GM23248 (cell line): ENCODE data around the gene TSPOAP1.

Experiments used
- EZH2 ChIP-seq: fragments of 200-600 bp; sonication (generic); IDR thresholded peaks from 2 replicates; pipeline ENCODE4 v1.6.1; 2018; ENCODE audit warnings: antibody characterized with exemption, mild to moderate bottlenecking; ENCODE audit not compliant: insufficient read depth, poor library complexity, severe bottlenecking
- EZH2phosphoT487 ChIP-seq: fragments of 200-600 bp; sonication (generic); IDR thresholded peaks from 2 replicates; pipeline ENCODE4 v1.6.1; 2018; ENCODE audit warnings: antibody characterized with exemption, moderate library complexity, mild to moderate bottlenecking, low read depth; ENCODE audit not compliant: insufficient read depth

GRCh38 chr17:58377093-58377601 is 48.6 kb upstream of the TSPOAP1 start:
- TF ChIP-seq EZH2phosphoT487 (no peak), EZH2 (no peak)
